LoVo (cell line): Measurements from ENCODE around the gene VSIR.

Source experiments
- DNase-seq: peaks from one replicate; pipeline ENCODE4 v3.0.0-alpha.2; 2016; ENCODE audit warnings: low spot score

The VSIR gene

GRCh38 chr10:71763352-71764127 lies 9.8 kb downstream of the VSIR start:
- DNase-seq = no peak

- DNase-seq = no peak
These were observed 11.0 kb downstream of the VSIR start for GRCh38 chr10:71762324-71762723.

- no peak for DNase-seq
These were observed 11.7 kb downstream of the VSIR start for GRCh38 chr10:71761541-71762113.

- no peak for DNase-seq
These were observed 12.2 kb downstream of the VSIR start for GRCh38 chr10:71761105-71761511.

- no peak for DNase-seq
These were observed 15.9 kb downstream of the VSIR start for GRCh38 chr10:71757399-71757922.

- no peak for DNase-seq
These were observed 16.8 kb downstream of the VSIR start for GRCh38 chr10:71756311-71757191.

GRCh38 chr10:71755179-71755879 lies 18.0 kb downstream of the VSIR start:
- DNase-seq = no peak

- no peak for DNase-seq
These were observed 18.8 kb downstream of the VSIR start for GRCh38 chr10:71754562-71754961.

GRCh38 chr10:71753960-71754505 lies 19.3 kb downstream of the VSIR start:
- no peak for DNase-seq

GRCh38 chr10:71753091-71753959 lies 20.0 kb downstream of the VSIR start:
- no peak for DNase-seq

- no peak for DNase-seq
These were observed 20.8 kb downstream of the VSIR start for GRCh38 chr10:71752391-71753090.

- DNase-seq = no peak
These were observed 21.6 kb downstream of the VSIR start for GRCh38 chr10:71751515-71752224.

GRCh38 chr10:71750986-71751385 lies 22.3 kb downstream of the VSIR start:
- DNase-seq = no peak

GRCh38 chr10:71750124-71750841 lies 23.0 kb downstream of the VSIR start:
- no peak for DNase-seq

- no peak for DNase-seq
These were observed 23.9 kb downstream of the VSIR start for GRCh38 chr10:71749396-71749795.

- DNase-seq = no peak
These were observed 24.6 kb downstream of the VSIR start for GRCh38 chr10:71748671-71749191.

- DNase-seq = no peak
These were observed 25.5 kb downstream of the VSIR start for GRCh38 chr10:71747551-71748523.
